CD14-positive monocyte (primary cell): ENCODE measurements around the gene CCDC68. TPM values are rescaled to one million over a fixed set of nuclear protein-coding genes. Genes with fewer than 3 reads are reported as not detected.

ENCODE experiments used
- DNase-seq, 3 donors: peaks; one replicate each; pipeline ENCODE4 v3.0.0-alpha.2; 2011 to 2022
- H2AFZ ChIP-seq: 2 replicates; pipeline ENCODE4 v1.6.0; 2012; ENCODE audit warnings: mild to moderate bottlenecking, low read depth, low read length, inconsistent platforms; ENCODE audit not compliant: insufficient read depth, poor library complexity, severe bottlenecking
- H3K27ac ChIP-seq, 2 donors: 1 replicate in 1 of 2; 2 replicates in 1 of 2; pipeline ENCODE4 v1.5.1; 2012 to 2013; ENCODE audit warnings: low read length in 2 of 2, control low read depth in 1 of 2, inconsistent platforms in 1 of 2, low read depth in 1 of 2, mild to moderate bottlenecking in 1 of 2
- H3K27me3 ChIP-seq, 2 donors: one replicate each; pipeline versions ENCODE4 v1.6.0 to v1.6.1; 2011 to 2013; ENCODE audit warnings: low read length in 2 of 2; ENCODE audit not compliant: control insufficient read depth in 2 of 2, insufficient read depth in 2 of 2
- H3K36me3 ChIP-seq, 2 donors: replicated peaks in 1 of 2; 1 replicate in 1 of 2; 2 replicates in 1 of 2; pipeline versions ENCODE4 v1.5.1 to v1.6.1; 2012 to 2013; ENCODE audit warnings: low read length in 2 of 2, control low read depth in 1 of 2, inconsistent platforms in 1 of 2, mild to moderate bottlenecking in 1 of 2; ENCODE audit not compliant: insufficient read depth in 2 of 2, control insufficient read depth in 1 of 2
- H3K4me1 ChIP-seq, 2 donors: 1 replicate in 1 of 2; 2 replicates in 1 of 2; pipeline versions ENCODE4 v1.5.1 to v1.6.1; 2012 to 2013; ENCODE audit warnings: low read length in 2 of 2, control low read depth in 1 of 2, inconsistent platforms in 1 of 2, mild to moderate bottlenecking in 1 of 2, moderate library complexity in 1 of 2; ENCODE audit not compliant: insufficient read depth in 2 of 2, control insufficient read depth in 1 of 2
- H3K4me2 ChIP-seq: replicated peaks from 2 replicates; pipeline ENCODE3; 2012; ENCODE audit warnings: low read length, moderate library complexity, mild to moderate bottlenecking; ENCODE audit not compliant: poor library complexity, severe bottlenecking; ENCODE audit errors: extremely low read depth
- H3K4me3 ChIP-seq, 3 experiments: fragments of 200-600 bp in 1 of 3; sonication (generic) in 1 of 3; replicated peaks in 1 of 3; 1 replicate in 2 of 3; 2 replicates in 1 of 3; pipeline ENCODE4 v1.5.1; 2011 to 2013; ENCODE audit warnings: low read length in 3 of 3, mild to moderate bottlenecking in 3 of 3, control low read depth in 2 of 3, low read depth in 2 of 3, inconsistent platforms in 1 of 3, moderate library complexity in 1 of 3
- H3K79me2 ChIP-seq: 2 replicates; pipeline ENCODE4 v1.6.0; 2012; ENCODE audit warnings: mild to moderate bottlenecking, control low read depth, inconsistent platforms, low read length, moderate library complexity; ENCODE audit not compliant: insufficient read depth
- H3K9ac ChIP-seq: 2 replicates; pipeline ENCODE4 v1.6.0; 2017; ENCODE audit warnings: low read length, mild to moderate bottlenecking; ENCODE audit not compliant: insufficient read depth, poor library complexity, severe bottlenecking
- H3K9me3 ChIP-seq, 2 donors: replicated peaks in 1 of 2; 1 replicate in 1 of 2; 2 replicates in 1 of 2; pipeline versions ENCODE4 v1.5.1 to v1.6.1; 2012 to 2013; ENCODE audit warnings: low read length in 2 of 2, control low read depth in 1 of 2; ENCODE audit not compliant: control insufficient read depth in 1 of 2, insufficient read depth in 1 of 2
- H4K20me1 ChIP-seq: 2 replicates; pipeline ENCODE4 v1.6.0; 2012; ENCODE audit warnings: mild to moderate bottlenecking, low read length, control low read depth, moderate library complexity; ENCODE audit not compliant: insufficient read depth
- H3K27ac Mint-ChIP-seq, 7 donors: one replicate each; pipeline ENCODE4 v1.8.0; 2020; ENCODE audit warnings: mild to moderate bottlenecking in 7 of 7, mixed read lengths in 7 of 7, moderate library complexity in 6 of 7, inconsistent platforms in 2 of 7
- H3K27me3 Mint-ChIP-seq, 3 donors: one replicate each; pipeline ENCODE4 v1.8.0; 2021 to 2022; ENCODE audit warnings: low read depth in 3 of 3, mild to moderate bottlenecking in 3 of 3, mixed read lengths in 3 of 3, moderate library complexity in 3 of 3, inconsistent platforms in 1 of 3
- H3K36me3 Mint-ChIP-seq, 2 donors: one replicate each; pipeline ENCODE4 v1.8.0; 2020; ENCODE audit warnings: mixed read lengths in 2 of 2, inconsistent platforms in 1 of 2, mild to moderate bottlenecking in 1 of 2
- H3K4me1 Mint-ChIP-seq: one replicate; pipeline ENCODE4 v1.8.0; 2020; ENCODE audit warnings: mild to moderate bottlenecking, mixed read lengths
- H3K4me3 Mint-ChIP-seq, 2 donors: one replicate each; pipeline ENCODE4 v1.8.0; 2020; ENCODE audit warnings: mild to moderate bottlenecking in 2 of 2, mixed read lengths in 2 of 2, moderate library complexity in 1 of 2
- H3K9me3 Mint-ChIP-seq, 7 donors: one replicate each; pipeline ENCODE4 v1.8.0; 2020 to 2022; ENCODE audit warnings: mixed read lengths in 7 of 7, mild to moderate bottlenecking in 6 of 7, moderate library complexity in 6 of 7, inconsistent platforms in 2 of 7
- CTCF ChIP-seq: fragments of 200-600 bp; IDR thresholded peaks from one replicate; pipeline ENCODE4 v1.8.0; 2022; ENCODE audit warnings: antibody characterized with exemption, mild to moderate bottlenecking
- WGBS: methylation state at CpG from one replicate; pipeline ENCODE4 v1.1.5; 2013; ENCODE audit warnings: missing lambda C conversion rate; ENCODE audit not compliant: insufficient coverage; 5-methylcytosine and 5-hydroxymethylcytosine counted together
- intact Hi-C, 2 donors: fragments of 100-400 bp; cut with micrococcal nuclease; formaldehyde crosslinking; loops; one replicate each; pipeline versions ENCODE4 v1.15.0 to v1.15.1; 2023
- polyA plus RNA-seq, 3 donors: library from polyadenylated mRNA; depleted of rRNA in 1 of 3; unstranded in 2 of 3; stranded (reverse) in 1 of 3; fragments of 300-500 nt in 2 of 3; fragments of >200 nt in 1 of 3; fragmentation: Illumina TruSeq in 2 of 3; gene quantifications; 1 replicate in 2 of 3; 2 replicates in 1 of 3; pipeline ENCODE4 v1.2.3, GENCODE V29; 2012 to 2021

CCDC68 gene
- polyA plus RNA-seq, 3 donors: 0.09 to 0.15 TPM; not detected in 1

- Histone ChIP-seq H3K27me3 (no peaks in the 10 kb centered on the region), H3K4me1 (no peaks in the 10 kb centered on the region), H3K4me3 (no peak overlapping the region), H3K9me3 (no peaks in the 10 kb centered on the region), H2AFZ (no peak overlapping the region), H3K9ac (no peak overlapping the region), H3K36me3 (no peaks in the 10 kb centered on the region), H4K20me1 (no peaks in the 10 kb centered on the region), H3K4me2 (no peak overlapping the region), H3K27ac (no peak overlapping the region), H3K79me2 (no peaks in the 10 kb centered on the region)
- WGBS: 100% methylated on average over 2 of the region's 3 CpGs
- TF ChIP-seq CTCF: no peak
- Mint-ChIP-seq H3K9me3 (peaks cover 0 to 2% (median 0%) of the 10 kb centered on the region in 7 donors), H3K27ac (no peak overlapping the region), H3K4me1 (no peaks in the 10 kb centered on the region), H3K36me3 (no peaks in the 10 kb centered on the region), H3K4me3 (no peak overlapping the region), H3K27me3 (peaks cover 0 to 3% (median 2%) of the 10 kb centered on the region in 3 donors)
- intact Hi-C loops: no loop called here
- no peak for DNase-seq
Measured at GRCh38 chr18:54875063-54875462, 84.2 kb downstream of the CCDC68 start.

GRCh38 chr18:54873884-54874255, 85.4 kb downstream of the CCDC68 start:
- intact Hi-C loops: no loop called here
- no peak overlapping the region for H3K9ac ChIP-seq
- TF ChIP-seq CTCF: no peak
- no peaks in the 10 kb centered on the region for H3K36me3 ChIP-seq
- Mint-ChIP-seq H3K9me3 (peaks cover 0 to 2% (median 0%) of the 10 kb centered on the region in 7 donors), H3K27ac (no peak overlapping the region), H3K4me1 (no peaks in the 10 kb centered on the region), H3K36me3 (no peaks in the 10 kb centered on the region), H3K4me3 (no peak overlapping the region), H3K27me3 (peaks cover 0 to 3% (median 2%) of the 10 kb centered on the region in 3 donors)
- no peak overlapping the region for H3K27ac ChIP-seq
- no peak overlapping the region for H3K4me3 ChIP-seq
- no peak for DNase-seq
- no peaks in the 10 kb centered on the region for H3K4me1 ChIP-seq
- no peak overlapping the region for H3K4me2 ChIP-seq
- H3K79me2 ChIP-seq: no peaks in the 10 kb centered on the region
- H3K27me3 ChIP-seq: no peaks in the 10 kb centered on the region
- no peaks in the 10 kb centered on the region for H4K20me1 ChIP-seq
- H2AFZ ChIP-seq: no peak overlapping the region
- 100% methylated on average over 1 of the region's 2 CpGs for WGBS
- H3K9me3 ChIP-seq: no peaks in the 10 kb centered on the region
